AG10803 (cell line): ENCODE results near the gene WDR36.
A peak's percentile ranks its signal among the peaks of the same experiment; 100 is the strongest.

Source experiments
- DNase-seq: peaks from one replicate; pipeline ENCODE4 v3.0.0; 2010; ENCODE audit warnings: low read depth
- H3K4me3 ChIP-seq: 2 replicates; pipeline ENCODE4 v1.5.1; 2011; ENCODE audit warnings: mild to moderate bottlenecking, low read length, control low read depth
- CTCF ChIP-seq: conservative IDR thresholded peaks from 2 replicates; pipeline ENCODE4 v1.5.1; 2011; ENCODE audit warnings: mild to moderate bottlenecking, low read length, control low read depth, inconsistent platforms

The WDR36 gene

GRCh38 chr5:111099058-111099778, 7.1 kb downstream of the WDR36 start:
- DNase-seq, result peak; percentile 18
- H3K4me3 ChIP-seq, result no peak overlapping the region
- TF ChIP-seq CTCF, result no peak

GRCh38 chr5:111106320-111106948, 14.3 kb downstream of the WDR36 start:
- TF ChIP-seq CTCF, result no peak
- DNase-seq, result no peak
- H3K4me3 ChIP-seq, result no peak overlapping the region

GRCh38 chr5:111107371-111107770, 15.2 kb downstream of the WDR36 start:
- no peak for TF ChIP-seq CTCF
- H3K4me3 ChIP-seq, result no peak overlapping the region

GRCh38 chr5:111111956-111112355, 19.8 kb downstream of the WDR36 start:
- TF ChIP-seq CTCF, result no peak
- no peak for DNase-seq
- H3K4me3 ChIP-seq, result no peak overlapping the region

More at GRCh38 chr5:111107371-111107770, 15.2 kb downstream of the WDR36 start:
- no peak for DNase-seq

GRCh38 chr5:111113678-111114077, 21.5 kb downstream of the WDR36 start:
- no peak for DNase-seq
- no peak overlapping the region for H3K4me3 ChIP-seq
- TF ChIP-seq CTCF, result no peak

- DNase-seq, result no peak
- no peak overlapping the region for H3K4me3 ChIP-seq
- no peak for TF ChIP-seq CTCF
Observed at GRCh38 chr5:111115229-111115628, 23.1 kb downstream of the WDR36 start.

GRCh38 chr5:111116550-111116949, 24.4 kb downstream of the WDR36 start:
- H3K4me3 ChIP-seq, result no peak overlapping the region
- no peak for DNase-seq
- TF ChIP-seq CTCF, result no peak
